Measurements from ENCODE around the gene NUDT4B.
"Not testable (repeated sequence)": the region's sequence is repeated elsewhere in the genome, so short reads cannot be mapped to it uniquely, and the experiment has no call there.

The NUDT4B gene

DNA sequence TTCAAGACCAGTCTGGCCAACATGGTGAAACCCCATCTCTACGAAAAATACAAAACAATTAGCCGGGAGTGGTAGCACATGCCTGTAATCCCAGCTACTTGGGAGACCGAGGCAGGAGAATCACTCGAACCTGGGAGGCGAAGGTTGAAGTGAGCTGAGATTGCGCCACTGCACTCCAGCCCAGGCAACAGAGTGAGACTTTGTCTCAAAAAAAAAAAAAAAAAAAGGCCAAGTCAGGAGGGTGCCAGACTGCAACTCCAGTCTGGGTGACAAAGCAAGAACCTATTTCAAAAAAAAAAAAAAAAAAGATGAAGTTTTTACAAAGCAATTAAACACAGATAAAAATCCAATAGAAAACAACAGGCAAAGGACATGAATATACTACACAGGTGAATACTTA, 9.9 kb upstream of the NUDT4B start:
- not testable (repeated sequence) for DNase-seq (ENCODE audit: low spot score)

- not testable (repeated sequence) for DNase-seq (ENCODE audit: low spot score)
Observed at GRCh38 chr1:148743200-148743599, 5.4 kb upstream of the NUDT4B start.

- DNase-seq (ENCODE audit: low spot score), result not testable (repeated sequence)
Observed at GRCh38 chr1:148743726-148744720, 4.6 kb upstream of the NUDT4B start.

DNA sequence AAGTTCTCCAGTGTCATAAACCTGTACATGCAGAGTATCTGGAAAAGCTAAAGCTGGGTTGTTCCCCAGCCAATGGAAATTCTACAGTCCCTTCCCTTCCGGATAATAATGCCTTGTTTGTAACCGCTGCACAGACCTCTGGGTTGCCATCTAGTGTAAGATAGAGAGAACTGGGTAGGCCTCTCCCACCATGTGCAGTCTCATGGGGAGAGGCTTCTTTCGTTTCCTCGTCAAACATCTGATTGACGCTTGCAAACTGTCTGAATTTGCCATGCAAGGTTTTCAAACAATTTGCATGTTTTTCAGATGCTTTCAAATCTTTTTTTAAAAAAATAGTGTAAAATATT, 734 bp downstream of the NUDT4B start:
- DNase-seq (ENCODE audit: low spot score), result not testable (repeated sequence)

- DNase-seq (ENCODE audit: low spot score), result not testable (repeated sequence)
Observed at GRCh38 chr1:148756231-148756630, 7.7 kb downstream of the NUDT4B start.

GRCh38 chr1:148757446-148757845, 8.9 kb downstream of the NUDT4B start:
- DNase-seq (ENCODE audit: low spot score), result not testable (repeated sequence)

DNA sequence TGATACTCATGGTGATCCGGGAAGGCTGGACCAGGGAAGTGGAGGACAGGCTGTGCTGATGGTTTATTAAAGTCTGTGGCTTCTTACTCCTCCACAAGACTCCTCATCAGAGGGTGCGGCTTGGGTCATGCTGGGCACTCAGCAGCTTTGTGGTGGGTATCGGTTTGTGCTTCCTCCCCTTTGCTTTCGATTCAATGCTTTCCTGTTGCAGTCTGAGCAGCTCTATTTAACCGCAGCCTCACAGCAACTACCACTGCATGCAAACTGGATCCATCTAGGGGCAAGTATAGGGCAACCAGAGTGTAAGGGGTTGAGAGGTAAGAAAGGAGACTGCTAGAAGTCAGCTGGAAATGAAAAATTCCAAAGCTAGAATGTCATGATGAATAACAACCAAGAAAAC, 9.8 kb downstream of the NUDT4B start:
- DNase-seq (ENCODE audit: low spot score), result not testable (repeated sequence)

DNA sequence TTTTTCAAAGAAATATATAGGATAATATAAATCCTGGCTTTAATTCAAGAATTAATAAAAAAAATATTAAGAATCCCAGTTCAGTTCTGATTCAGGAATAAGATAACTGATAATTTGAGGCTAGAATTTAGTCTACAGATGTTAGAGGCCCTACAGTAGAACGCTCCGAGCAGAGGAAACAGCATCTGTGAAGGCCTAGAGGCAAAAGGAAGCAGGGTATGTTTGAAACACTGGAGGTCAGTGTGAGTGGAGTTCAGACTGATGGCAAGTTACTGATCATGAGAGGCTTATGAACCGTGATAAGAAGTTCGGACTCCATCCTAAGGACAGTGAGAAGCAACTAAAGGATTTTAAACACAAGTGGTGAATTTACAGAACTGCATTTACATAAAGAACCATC, 10.4 kb downstream of the NUDT4B start:
- DNase-seq (ENCODE audit: low spot score), result not testable (repeated sequence)

DNA sequence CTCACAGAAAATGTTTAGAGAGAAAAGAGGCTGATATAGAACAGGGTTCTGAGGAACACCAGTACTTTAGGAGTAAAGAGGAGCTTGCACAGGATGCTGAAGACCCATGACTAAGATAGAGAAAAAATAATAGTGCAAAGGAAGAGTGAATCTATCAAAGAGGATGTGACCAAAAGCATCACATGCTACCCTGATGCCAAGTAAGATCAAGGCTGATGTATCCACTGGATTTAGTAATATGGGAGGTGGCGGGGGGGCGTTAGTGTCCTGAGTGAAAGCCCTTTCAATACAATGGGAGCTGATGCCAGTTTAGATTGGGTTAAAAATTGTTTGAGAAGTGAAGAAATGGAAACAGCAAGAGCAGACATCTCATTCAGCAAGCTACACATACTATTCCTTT, 11.2 kb downstream of the NUDT4B start:
- DNase-seq (ENCODE audit: low spot score), result not testable (repeated sequence)

- DNase-seq (ENCODE audit: low spot score), result not testable (repeated sequence)
Observed at GRCh38 chr1:148760206-148760605, 11.6 kb downstream of the NUDT4B start.

DNA sequence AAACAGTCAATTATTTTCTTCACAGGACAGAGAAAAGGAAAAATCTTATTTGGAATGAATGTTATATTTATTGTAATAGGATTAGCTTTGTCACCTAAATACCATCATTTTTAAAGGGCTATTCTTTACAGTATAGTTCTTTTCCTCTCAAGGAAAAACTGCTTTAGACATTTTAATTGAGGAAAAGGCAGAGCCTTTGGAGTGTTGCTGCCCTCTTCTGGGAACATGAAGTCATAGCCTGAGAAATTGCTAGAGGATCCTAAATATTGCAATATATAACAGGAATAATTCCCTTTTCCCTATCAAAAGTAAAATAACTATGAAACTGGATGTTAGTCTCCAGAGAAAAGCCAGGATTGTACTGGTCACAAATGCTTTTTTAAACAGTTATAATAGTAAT, 12.8 kb downstream of the NUDT4B start:
- DNase-seq (ENCODE audit: low spot score), result not testable (repeated sequence)

DNA sequence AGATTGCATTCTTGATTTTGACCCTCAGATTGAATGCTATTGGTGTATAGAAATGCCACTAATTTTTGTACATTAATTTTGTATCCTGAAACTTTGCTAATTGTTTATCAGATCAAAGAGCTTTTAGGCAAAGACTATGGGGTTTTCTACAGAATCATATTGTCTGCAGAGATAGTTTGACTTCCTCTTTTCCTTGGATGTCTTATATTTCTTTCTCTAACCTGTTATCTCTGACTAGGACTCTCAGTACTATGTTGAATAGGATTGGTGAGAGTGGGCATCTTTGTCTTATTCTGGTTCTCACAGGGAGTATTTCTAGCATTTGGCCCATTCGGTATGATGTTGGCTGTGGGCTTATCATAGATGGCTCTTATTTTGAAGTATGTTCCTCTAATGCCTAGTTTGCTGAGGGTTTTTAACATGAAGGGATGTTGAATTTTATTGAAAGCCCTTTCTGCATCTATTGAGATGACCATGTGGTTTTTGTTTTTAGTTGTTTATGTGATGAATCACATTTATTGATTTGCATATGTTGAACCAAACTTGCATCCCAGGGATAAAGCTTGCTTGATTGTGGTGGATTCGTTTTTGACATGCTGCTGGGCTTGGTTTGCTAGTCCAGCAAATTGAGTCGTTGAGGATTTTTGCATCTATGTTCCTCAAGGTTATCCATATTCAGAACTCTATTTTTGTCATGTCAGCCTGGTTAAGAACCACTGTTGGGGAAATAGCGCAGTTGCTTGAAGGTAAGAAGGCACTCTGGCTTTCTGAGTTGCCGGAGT, 16.9 kb downstream of the NUDT4B start:
- DNase-seq (ENCODE audit: low spot score), result not testable (repeated sequence)

DNA sequence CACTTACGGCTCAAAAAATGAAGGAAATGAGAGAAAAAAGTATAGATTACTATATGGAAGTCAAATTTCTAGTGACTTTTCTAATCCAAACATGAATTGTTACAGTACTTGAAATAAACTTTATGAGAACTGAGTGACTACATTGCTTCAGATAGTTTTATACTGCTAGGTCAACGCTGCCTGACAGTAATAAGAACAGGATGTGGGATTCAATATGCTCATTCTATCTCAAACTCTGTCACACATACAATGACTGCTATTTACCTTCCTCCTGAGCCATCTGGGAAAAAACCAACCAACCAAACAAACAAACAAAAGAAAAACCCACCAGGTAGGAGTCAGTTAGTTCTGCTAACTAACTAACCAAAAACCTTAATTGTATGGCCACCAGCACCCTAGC, 20.0 kb downstream of the NUDT4B start:
- not testable (repeated sequence) for DNase-seq (ENCODE audit: low spot score)

DNA sequence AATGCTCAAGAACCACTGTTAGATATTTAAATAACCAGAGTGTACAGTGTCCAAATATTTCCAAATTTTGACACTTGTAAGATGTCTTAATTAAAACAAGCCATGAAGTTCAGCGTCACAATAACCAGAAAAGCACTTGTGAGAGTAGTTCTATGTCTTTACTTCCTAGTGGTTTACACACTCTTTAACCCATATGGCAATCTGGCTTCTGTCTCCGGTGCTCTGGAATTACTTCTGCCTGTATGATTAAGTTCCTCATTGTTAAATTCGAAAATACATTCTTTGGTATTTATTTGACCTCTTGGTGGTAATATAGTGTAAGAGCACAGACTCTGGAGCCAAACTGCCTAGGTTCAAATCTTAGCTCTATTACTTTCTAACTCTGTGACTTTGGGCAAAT, 20.9 kb downstream of the NUDT4B start:
- DNase-seq (ENCODE audit: low spot score), result not testable (repeated sequence)

DNA sequence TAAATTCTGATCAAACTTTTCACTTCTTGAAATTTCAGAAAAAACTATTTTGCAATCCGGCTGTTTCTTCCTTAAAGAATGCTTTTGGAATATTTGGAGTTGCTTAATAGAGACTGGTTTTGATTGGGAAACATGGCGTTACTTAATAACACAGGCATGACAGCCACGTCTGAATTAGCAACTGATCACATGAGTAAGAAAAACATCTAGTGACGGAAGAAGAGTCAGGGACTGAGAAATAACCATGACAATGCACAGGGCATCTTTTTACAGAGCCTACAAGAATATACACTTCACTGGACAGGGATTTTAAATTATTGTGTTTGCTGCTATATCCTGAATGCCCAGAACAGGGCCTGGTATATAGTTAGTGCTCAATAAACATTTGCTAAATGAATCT, 25.1 kb downstream of the NUDT4B start:
- not testable (repeated sequence) for DNase-seq (ENCODE audit: low spot score)

DNA sequence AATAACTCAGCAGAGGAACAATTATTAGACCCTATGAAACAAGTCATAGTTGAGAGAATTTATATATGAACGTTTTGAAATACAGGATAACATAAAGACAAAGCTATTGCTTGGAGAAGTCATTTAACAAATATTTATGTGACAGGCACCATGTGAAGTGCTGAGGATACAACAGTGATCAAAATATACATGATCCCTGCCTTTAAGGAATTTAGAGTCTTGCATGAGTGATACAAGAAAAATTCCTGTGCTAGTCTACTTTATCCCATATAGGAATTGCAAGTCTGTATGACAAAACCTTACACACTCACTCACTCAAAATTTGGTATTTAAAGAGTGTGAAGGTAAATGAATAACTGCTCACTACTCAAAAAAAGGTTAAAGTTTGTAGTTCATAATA, 25.5 kb downstream of the NUDT4B start:
- DNase-seq (ENCODE audit: low spot score), result not testable (repeated sequence)

DNA sequence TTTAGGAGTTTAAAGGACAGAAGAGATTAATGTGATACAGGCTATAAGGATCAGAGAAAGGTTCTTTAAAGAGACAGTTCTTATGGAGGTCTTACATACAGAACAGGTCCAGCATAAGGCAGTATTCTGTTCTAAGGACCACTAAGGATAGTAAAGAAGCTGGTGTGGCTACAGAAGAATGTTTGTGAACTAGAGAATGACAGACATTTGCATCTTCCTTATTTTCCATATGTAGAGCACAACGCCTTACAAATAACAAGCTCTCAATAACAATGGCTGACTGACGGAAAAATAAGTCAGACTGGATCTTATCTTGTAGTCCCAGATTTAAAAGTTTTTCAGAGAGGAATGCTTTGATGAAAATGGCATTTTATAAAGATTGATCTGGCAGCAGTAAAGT, 26.7 kb downstream of the NUDT4B start:
- DNase-seq (ENCODE audit: low spot score), result not testable (repeated sequence)

GRCh38 chr1:148777649-148778048, 29.1 kb downstream of the NUDT4B start:
- not testable (repeated sequence) for DNase-seq (ENCODE audit: low spot score)

GRCh38 chr1:148780404-148780803, 31.8 kb downstream of the NUDT4B start:
- DNase-seq (ENCODE audit: low spot score), result not testable (repeated sequence)

DNA sequence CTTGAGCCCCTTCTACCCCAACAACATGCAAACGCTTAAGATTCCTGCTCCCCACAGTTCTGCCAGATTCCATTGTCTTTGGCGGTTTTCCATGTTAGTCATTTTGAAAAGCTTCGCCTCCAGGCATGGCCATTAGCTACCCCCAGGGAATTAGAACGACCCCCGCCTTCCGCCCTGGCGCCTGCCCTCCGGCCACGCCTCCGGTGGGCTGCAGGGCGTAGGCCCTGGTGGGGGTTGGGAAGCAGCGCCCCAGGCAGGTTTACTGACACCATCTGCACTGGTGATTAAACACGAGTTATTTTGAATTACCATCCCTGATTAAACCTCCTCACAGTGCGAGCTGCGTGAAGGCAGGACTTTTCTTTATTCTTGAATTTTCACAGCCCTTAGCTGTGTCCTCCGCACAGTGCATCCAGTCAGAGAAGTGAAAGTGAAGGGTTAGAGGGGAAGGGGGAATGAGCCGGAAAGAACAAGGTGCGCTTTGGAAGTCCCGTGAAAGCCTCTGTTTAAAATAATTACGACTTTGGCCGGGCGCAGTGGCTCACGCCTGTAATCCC, 43.0 kb downstream of the NUDT4B start:
- DNase-seq (ENCODE audit: low spot score), result not testable (repeated sequence)

GRCh38 chr1:148793762-148794332, 45.3 kb downstream of the NUDT4B start:
- not testable (repeated sequence) for DNase-seq (ENCODE audit: low spot score)

Measured in pons (tissue), 1 donor.